Endothelial cell of umbilical vein (primary cell): ENCODE data around the gene CCNDBP1. TPM values are rescaled to one million over a fixed set of nuclear protein-coding genes. Genes with fewer than 3 reads are reported as not detected.

ENCODE experiments used
- BruUV-seq: library from RNA; stranded (reverse); fragments of 400-500 nt; replicated peaks from 2 replicates; lab custom pipeline; 2021; lab: Mats Ljungman, UMichigan
- CTCF ChIA-PET: fragments of 300-600, 350-600 bp; sonication (Branson Sonifier 250); formaldehyde crosslinking; loops from one replicate; lab custom pipeline; 2021; ENCODE audit warnings: antibody characterized with exemption, inconsistent platforms; lab: Charles Lee
- POLR2A ChIA-PET: fragments of 300-600, 350-600 bp; sonication (Branson Sonifier 250); formaldehyde crosslinking; loops from one replicate; lab custom pipeline; 2021; ENCODE audit warnings: antibody characterized with exemption, inconsistent platforms; lab: Charles Lee
- DNase-seq: peaks from one replicate; pipeline ENCODE4 v3.0.0-alpha.2; 2011; ENCODE audit warnings: low read depth, low spot score
- FAIRE-seq: peaks from 2 replicates; lab custom pipeline; 2011; peaks lifted over from hg19 to GRCh38; lab: Jason Lieb, UNC
- H2AFZ ChIP-seq: 2 replicates; pipeline ENCODE4 v1.6.0; 2012; ENCODE audit warnings: low read depth, low read length, control low read depth, inconsistent platforms
- H3K27ac ChIP-seq: 2 replicates; pipeline ENCODE4 v1.5.1; 2011; ENCODE audit warnings: low read depth, mild to moderate bottlenecking, control low read depth, low read length, moderate library complexity; ENCODE audit not compliant: insufficient read depth
- H3K27me3 ChIP-seq, 2 experiments: 2 replicates each; pipeline versions ENCODE4 v1.6.0 to v1.6.1; 2011; ENCODE audit warnings: low read length in 2 of 2, mixed read lengths in 1 of 2; ENCODE audit not compliant: control insufficient read depth in 2 of 2, insufficient read depth in 2 of 2
- H3K36me3 ChIP-seq, 2 experiments: 2 replicates in 1 of 2; 3 replicates in 1 of 2; pipeline ENCODE4 v1.5.1; 2011; ENCODE audit warnings: low read length in 2 of 2, mild to moderate bottlenecking in 1 of 2, moderate library complexity in 1 of 2; ENCODE audit not compliant: control insufficient read depth in 2 of 2, insufficient read depth in 2 of 2; ENCODE audit errors: extremely low read depth in 1 of 2
- H3K4me1 ChIP-seq: 3 replicates; pipeline ENCODE4 v1.5.1; 2011; ENCODE audit warnings: mild to moderate bottlenecking, low read length; ENCODE audit not compliant: control insufficient read depth, insufficient read depth; ENCODE audit errors: extremely low read depth
- H3K4me2 ChIP-seq: 2 replicates; pipeline ENCODE4 v1.6.1; 2011; ENCODE audit warnings: low read length, control low read depth, mixed read lengths; ENCODE audit not compliant: insufficient read depth
- H3K4me3 ChIP-seq, 3 experiments: fragments of 200-600 bp in 1 of 3; sonication (generic), shearing (Covaris generic) in 1 of 3; replicated peaks in 1 of 3; 2 replicates each; pipeline ENCODE4 v1.5.1; 2011 to 2016; ENCODE audit warnings: control low read depth in 3 of 3, low read length in 3 of 3, mild to moderate bottlenecking in 2 of 3, inconsistent platforms in 1 of 3, low read depth in 1 of 3, moderate library complexity in 1 of 3; ENCODE audit not compliant: insufficient read depth in 1 of 3
- H3K79me2 ChIP-seq: 2 replicates; pipeline ENCODE4 v1.6.0; 2012; ENCODE audit warnings: low read length, inconsistent platforms; ENCODE audit not compliant: control insufficient read depth, insufficient read depth
- H3K9ac ChIP-seq: replicated peaks from 2 replicates; pipeline ENCODE3; 2011; ENCODE audit warnings: low read length, control low read depth; ENCODE audit not compliant: insufficient read depth; ENCODE audit errors: extremely low read depth
- H3K9me1 ChIP-seq: replicated peaks from 3 replicates; pipeline ENCODE4 v1.6.0; 2011; ENCODE audit warnings: mild to moderate bottlenecking, low read length; ENCODE audit not compliant: control insufficient read depth, insufficient read depth; ENCODE audit errors: extremely low read depth
- H3K9me3 ChIP-seq: replicated peaks from 2 replicates; pipeline ENCODE4 v1.5.1; 2012; ENCODE audit warnings: low read length, inconsistent platforms; ENCODE audit not compliant: control insufficient read depth, insufficient read depth
- H4K20me1 ChIP-seq: replicated peaks from 2 replicates; pipeline ENCODE3; 2011; ENCODE audit warnings: mild to moderate bottlenecking, low read length; ENCODE audit not compliant: control insufficient read depth, insufficient read depth; ENCODE audit errors: extremely low read depth
- EZH2 ChIP-seq: IDR thresholded peaks from 2 replicates; pipeline ENCODE4 v1.6.1; 2012; ENCODE audit warnings: borderline replicate concordance, low read depth, mild to moderate bottlenecking, moderate library complexity, low read length, inconsistent platforms; ENCODE audit not compliant: severe bottlenecking
- FOS ChIP-seq: IDR thresholded peaks from 2 replicates; pipeline ENCODE4 v1.6.1; 2011; ENCODE audit warnings: mild to moderate bottlenecking, low read length, moderate library complexity, borderline replicate concordance; ENCODE audit not compliant: insufficient read depth
- GATA2 ChIP-seq: IDR thresholded peaks from 2 replicates; pipeline ENCODE4 v1.7.0; 2011; ENCODE audit warnings: low read depth, mild to moderate bottlenecking, moderate library complexity, mixed read lengths, low read length; ENCODE audit not compliant: insufficient read length, insufficient read depth
- JUN ChIP-seq: IDR thresholded peaks from 2 replicates; pipeline ENCODE4 v1.6.1; 2011; ENCODE audit warnings: borderline replicate concordance, low read depth; ENCODE audit not compliant: insufficient read length, insufficient read depth
- MYC ChIP-seq: IDR thresholded peaks from one replicate; pipeline ENCODE4 v1.6.1; 2011; ENCODE audit warnings: mild to moderate bottlenecking, low read depth, low read length
- POLR2A ChIP-seq: IDR thresholded peaks from 2 replicates; pipeline ENCODE4 v1.6.1; 2012; ENCODE audit warnings: low read depth, mild to moderate bottlenecking, control low read depth, low read length
- POLR2AphosphoS5 ChIP-seq: IDR thresholded peaks from 2 replicates; pipeline ENCODE4 v1.6.1; 2012; ENCODE audit warnings: low read depth, mild to moderate bottlenecking, control low read depth, low read length, moderate library complexity; ENCODE audit not compliant: insufficient read depth
- dilution Hi-C: fragments of 300-500 bp; cut with MboI; formaldehyde crosslinking; loops from one replicate; pipeline ENCODE4 v1.15.0; 2019; ENCODE audit warnings: low sequenced_read_pairs; ENCODE audit not compliant: extremely low pct_ligation_motif_present
- intact Hi-C: fragments of 100-400 bp; cut with micrococcal nuclease; formaldehyde crosslinking; loops from one replicate; pipeline ENCODE4 v1.10.0; 2022
- polyA plus RNA-seq, 4 experiments: library from polyadenylated mRNA; depleted of rRNA in 3 of 4; stranded (reverse) in 3 of 4; unstranded in 1 of 4; fragments of >200 nt; gene quantifications; 2 replicates each; pipeline versions ENCODE4 v1.2.1 to v1.2.3, GENCODE V29; 2011 to 2012; ENCODE audit warnings: missing spikeins in 1 of 4
- total RNA-seq: library from RNA; stranded (reverse); gene quantifications from 2 replicates; pipeline ENCODE4 v1.2.3, GENCODE V29; 2021
- TF ChIP-seq, protein P1 (sequence below): IDR thresholded peaks from 2 replicates; pipeline ENCODE4 v1.6.1; 2011; ENCODE audit not compliant: insufficient read depth, insufficient read length
- TF ChIP-seq, protein P2 (sequence below), 2 donors: IDR thresholded peaks; 1 replicate in 1 of 2; 2 replicates in 1 of 2; pipeline ENCODE4 v1.5.1; 2011; ENCODE audit warnings: low read length in 2 of 2, mild to moderate bottlenecking in 2 of 2, moderate library complexity in 2 of 2, control low read depth in 1 of 2, inconsistent platforms in 1 of 2, low read depth in 1 of 2; ENCODE audit not compliant: insufficient read depth in 1 of 2; ENCODE audit errors: extremely low read depth in 1 of 2

Gene CCNDBP1
- total and polyA plus RNA-seq, 2 donors (not counting 3 experiments of a cell fraction or from before 2014, with no cell fraction given): 39.9 to 54.9 TPM

DNA sequence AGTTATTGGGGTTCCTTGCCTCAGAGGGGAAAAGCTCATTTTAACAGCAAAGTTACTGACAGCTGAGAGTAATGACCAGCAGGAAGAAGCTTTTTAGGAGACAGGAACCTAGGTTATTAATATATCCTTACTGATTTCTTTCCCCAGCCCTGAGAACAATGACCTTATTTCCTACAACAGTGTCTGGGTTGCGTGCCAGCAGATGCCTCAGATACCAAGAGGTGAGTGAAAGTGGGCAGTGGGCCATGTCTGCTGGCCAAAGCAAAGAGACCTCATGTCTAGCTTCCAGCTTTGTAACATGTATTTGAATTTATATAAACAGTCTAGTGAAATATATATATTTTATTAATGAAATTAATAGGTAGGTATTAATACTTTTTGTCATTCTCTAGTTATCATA, 5.0 kb downstream of the CCNDBP1 start:
- Histone ChIP-seq H3K36me3 (peaks cover 7 to 9% of the 10 kb centered on the region in 2 experiments), H3K4me3 (no peak overlapping the region), H3K9me1 (no peaks in the 10 kb centered on the region), H3K4me1 (peaks cover 23% of the 10 kb centered on the region), H4K20me1 (no peaks in the 10 kb centered on the region), H2AFZ (no peak overlapping the region), H3K79me2 (peaks cover 3% of the 10 kb centered on the region), H3K9ac (no peak overlapping the region), H3K27me3 (no peaks in the 10 kb centered on the region), H3K4me2 (peak overlapping the region; percentile 40), H3K9me3 (no peaks in the 10 kb centered on the region), H3K27ac (peak overlapping the region; percentile 42)
- TF ChIP-seq POLR2AphosphoS5 (peak; percentile 53), JUN (peak; percentile 23), GATA2 (peak; percentile 72)
- TF ChIP-seq, protein P1, sequence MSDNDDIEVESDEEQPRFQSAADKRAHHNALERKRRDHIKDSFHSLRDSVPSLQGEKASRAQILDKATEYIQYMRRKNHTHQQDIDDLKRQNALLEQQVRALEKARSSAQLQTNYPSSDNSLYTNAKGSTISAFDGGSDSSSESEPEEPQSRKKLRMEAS: no peak
- no TSS peak for BruUV-seq
- dilution Hi-C loops (no loop called here), intact Hi-C loops (no loop called here)
- DNase-seq (peak; percentile 82), FAIRE-seq (peak; percentile 71)
- ChIA-PET CTCF (interaction anchor here (0.6 to 2.1 kb wide), 8 partner anchors 10 to 120 kb away, joined by 3 to 45 read pairs (median 6); no protein-coding TSS in a partner anchor), POLR2A (interaction anchor here (1.2 kb wide), 1 partner anchor 14 kb away, joined by 4 read pairs; no protein-coding TSS in a partner anchor)

GRCh38 chr15:43193710-43194109, 8.5 kb downstream of the CCNDBP1 start:
- Histone ChIP-seq H3K4me3 (no peak overlapping the region), H3K9me3 (no peaks in the 10 kb centered on the region), H3K9ac (no peak overlapping the region), H2AFZ (no peak overlapping the region), H4K20me1 (no peaks in the 10 kb centered on the region), H3K36me3 (peaks cover 7 to 9% of the 10 kb centered on the region in 2 experiments), H3K9me1 (no peaks in the 10 kb centered on the region), H3K4me1 (peaks cover 19% of the 10 kb centered on the region), H3K27me3 (no peaks in the 10 kb centered on the region), H3K4me2 (no peak overlapping the region), H3K79me2 (no peaks in the 10 kb centered on the region), H3K27ac (no peak overlapping the region)
- dilution Hi-C loops (no loop called here), intact Hi-C loops (no loop called here)
- BruUV-seq: no TSS peak
- no peak for DNase-seq
- POLR2A ChIA-PET: interaction anchor here (0.7 kb wide), 1 partner anchor 129 kb away, joined by 6 read pairs; no protein-coding TSS in a partner anchor
- TF ChIP-seq, protein P1: no peak
- TF ChIP-seq POLR2AphosphoS5 (no peak), MYC (no peak), FOS (no peak), EZH2 (no peak), JUN (no peak), POLR2A (no peak), GATA2 (no peak)
- TF ChIP-seq, protein P2, sequence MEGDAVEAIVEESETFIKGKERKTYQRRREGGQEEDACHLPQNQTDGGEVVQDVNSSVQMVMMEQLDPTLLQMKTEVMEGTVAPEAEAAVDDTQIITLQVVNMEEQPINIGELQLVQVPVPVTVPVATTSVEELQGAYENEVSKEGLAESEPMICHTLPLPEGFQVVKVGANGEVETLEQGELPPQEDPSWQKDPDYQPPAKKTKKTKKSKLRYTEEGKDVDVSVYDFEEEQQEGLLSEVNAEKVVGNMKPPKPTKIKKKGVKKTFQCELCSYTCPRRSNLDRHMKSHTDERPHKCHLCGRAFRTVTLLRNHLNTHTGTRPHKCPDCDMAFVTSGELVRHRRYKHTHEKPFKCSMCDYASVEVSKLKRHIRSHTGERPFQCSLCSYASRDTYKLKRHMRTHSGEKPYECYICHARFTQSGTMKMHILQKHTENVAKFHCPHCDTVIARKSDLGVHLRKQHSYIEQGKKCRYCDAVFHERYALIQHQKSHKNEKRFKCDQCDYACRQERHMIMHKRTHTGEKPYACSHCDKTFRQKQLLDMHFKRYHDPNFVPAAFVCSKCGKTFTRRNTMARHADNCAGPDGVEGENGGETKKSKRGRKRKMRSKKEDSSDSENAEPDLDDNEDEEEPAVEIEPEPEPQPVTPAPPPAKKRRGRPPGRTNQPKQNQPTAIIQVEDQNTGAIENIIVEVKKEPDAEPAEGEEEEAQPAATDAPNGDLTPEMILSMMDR (IDR thresholded peaks at IDR 0.05; ENCODE audit: extremely low read depth in 1 of 2, insufficient read depth in 1 of 2, low read depth in 1 of 2, low read length in 2 of 2): no peak
- no peak for FAIRE-seq
- CTCF ChIA-PET: interaction anchor here (1.0 to 4.6 kb wide), 6 partner anchors 9 to 92 kb away, joined by 3 to 46 read pairs (median 8); no protein-coding TSS in a partner anchor
